HepG2 (cell line): Measurements from ENCODE around the gene CACNG8. TPM values are rescaled to one million over a fixed set of nuclear protein-coding genes. Genes with fewer than 3 reads are reported as not detected.

ENCODE experiments used
- ATAC-seq: fragments of 200-7000 bp; cut with Tn5 transposase; 3 replicates; pipeline ENCODE4 v1.9.1; 2020; ENCODE audit warnings: mild to moderate bottlenecking, moderate library complexity
- BruUV-seq: library from RNA; stranded (reverse); fragments of 400-500 nt; replicated peaks from 2 replicates; lab custom pipeline; 2021; lab: Mats Ljungman, UMichigan
- CTCF ChIA-PET: fragments of 300-600 bp; formaldehyde crosslinking; extraction: SDS; loops from one replicate; lab custom pipeline; 2021; ENCODE audit warnings: low total read pairs, inconsistent platforms, low intra/inter-chr PET ratio; lab: Yijun Ruan, JAX
- POLR2A ChIA-PET: fragments of 350-600 bp; sonication (Branson Sonifier 250); formaldehyde crosslinking; loops from one replicate; lab custom pipeline; 2020; ENCODE audit warnings: antibody characterized with exemption, inconsistent platforms; lab: Yijun Ruan, JAX
- DNase-seq: peaks from one replicate; pipeline ENCODE4 v3.0.0-alpha.2; 2015; ENCODE audit warnings: low spot score
- FAIRE-seq: peaks from 3 replicates; lab custom pipeline; 2011; peaks lifted over from hg19 to GRCh38; lab: Jason Lieb, UNC
- H2AFZ ChIP-seq: one replicate; pipeline ENCODE4 v1.6.1; 2011; ENCODE audit warnings: low read length, inconsistent platforms
- H3K27ac ChIP-seq: fragments of 300-600 bp; 3 replicates; pipeline ENCODE4 v1.8.0; 2011; ENCODE audit warnings: mixed run types, mild to moderate bottlenecking, mixed read lengths, low read length, inconsistent platforms; ENCODE audit not compliant: insufficient read depth; ENCODE audit errors: extremely low read length
- H3K27me3 ChIP-seq, 2 experiments: fragments of 200-600 bp in 1 of 2; 2 replicates in 1 of 2; 3 replicates in 1 of 2; pipeline versions ENCODE4 v1.6.0 to v1.8.0; 2011; ENCODE audit warnings: low read length in 2 of 2, mild to moderate bottlenecking in 2 of 2, moderate library complexity in 2 of 2, inconsistent platforms in 1 of 2; ENCODE audit not compliant: insufficient read depth in 2 of 2, control insufficient read depth in 1 of 2
- H3K36me3 ChIP-seq, 2 experiments: fragments of 200-600 bp in 1 of 2; replicated peaks in 1 of 2; 2 replicates in 1 of 2; 3 replicates in 1 of 2; pipeline versions ENCODE4 v1.5.1 to v1.8.0; 2011; ENCODE audit warnings: low read length in 2 of 2, inconsistent platforms in 1 of 2; ENCODE audit not compliant: insufficient read depth in 2 of 2, control insufficient read depth in 1 of 2
- H3K4me1 ChIP-seq: 2 replicates; pipeline ENCODE4 v1.5.1; 2012; ENCODE audit warnings: low read length, inconsistent platforms; ENCODE audit not compliant: insufficient read depth
- H3K4me2 ChIP-seq: 2 replicates; pipeline ENCODE4 v1.6.0; 2011; ENCODE audit warnings: low read depth, low read length, inconsistent platforms
- H3K4me3 ChIP-seq, 3 experiments: fragments of 200-600 bp in 1 of 3; sonication (generic), shearing (Covaris generic) in 1 of 3; replicated peaks in 1 of 3; 2 replicates each; pipeline ENCODE4 v1.5.1; 2011 to 2016; ENCODE audit warnings: low read length in 3 of 3, inconsistent platforms in 2 of 3, low read depth in 2 of 3, mild to moderate bottlenecking in 2 of 3, control low read depth in 1 of 3, mixed read lengths in 1 of 3; ENCODE audit not compliant: insufficient read depth in 1 of 3
- H3K79me2 ChIP-seq: one replicate; pipeline ENCODE4 v1.6.1; 2011; ENCODE audit warnings: low read length, inconsistent platforms; ENCODE audit not compliant: insufficient read depth
- H3K9ac ChIP-seq: 2 replicates; pipeline ENCODE4 v1.6.0; 2011; ENCODE audit warnings: mild to moderate bottlenecking, low read depth, low read length, inconsistent platforms; ENCODE audit not compliant: insufficient read depth
- H3K9me3 ChIP-seq: 2 replicates; pipeline ENCODE4 v1.5.1; 2012; ENCODE audit warnings: mild to moderate bottlenecking, low read length
- H4K20me1 ChIP-seq: 2 replicates; pipeline ENCODE4 v1.6.0; 2011; ENCODE audit warnings: inconsistent platforms, mild to moderate bottlenecking, low read length, moderate library complexity; ENCODE audit not compliant: insufficient read depth
- ADNP ChIP-seq: sonication (generic); formaldehyde crosslinking; IDR thresholded peaks from 2 replicates; pipeline ENCODE4 v1.4.0; 2020; ENCODE audit warnings: missing genetic modification reagents
- FOXJ3 ChIP-seq: sonication (generic); formaldehyde crosslinking; IDR thresholded peaks from 2 replicates; pipeline ENCODE4 v1.4.0; 2020; ENCODE audit warnings: missing genetic modification reagents, mild to moderate bottlenecking, borderline replicate concordance
- HOXA7 ChIP-seq: sonication (generic); formaldehyde crosslinking; IDR thresholded peaks from 2 replicates; pipeline ENCODE4 v1.8.1; 2022; ENCODE audit warnings: mild to moderate bottlenecking, missing genetic modification reagents, moderate library complexity
- KAT7 ChIP-seq: IDR thresholded peaks from 2 replicates; pipeline ENCODE4 v1.6.1; 2018; ENCODE audit warnings: borderline replicate concordance, missing compliant biosample characterization
- KLF6 ChIP-seq: IDR thresholded peaks from 2 replicates; pipeline ENCODE4 v1.8.0; 2016; ENCODE audit warnings: missing biosample characterization, missing genetic modification reagents
- THAP11 ChIP-seq: IDR thresholded peaks from 2 replicates; pipeline ENCODE4 v1.6.1; 2016; ENCODE audit warnings: missing biosample characterization, missing genetic modification reagents
- THRA ChIP-seq: sonication (generic); formaldehyde crosslinking; IDR thresholded peaks from 2 replicates; pipeline ENCODE4 v1.4.0; 2020; ENCODE audit warnings: missing genetic modification reagents, borderline replicate concordance
- WIZ ChIP-seq: sonication (generic); formaldehyde crosslinking; IDR thresholded peaks from 2 replicates; pipeline ENCODE4 v1.5.1; 2020; ENCODE audit warnings: mild to moderate bottlenecking, missing genetic modification reagents
- ZBTB20 ChIP-seq: sonication (generic); formaldehyde crosslinking; IDR thresholded peaks from 2 replicates; pipeline ENCODE4 v1.8.1; 2023; ENCODE audit warnings: missing genetic modification reagents, low read depth, mild to moderate bottlenecking, borderline replicate concordance
- ZFY ChIP-seq: sonication (generic); formaldehyde crosslinking; IDR thresholded peaks from 2 replicates; pipeline ENCODE4 v1.4.0; 2020; ENCODE audit warnings: missing genetic modification reagents
- ZKSCAN5 ChIP-seq: sonication (generic); formaldehyde crosslinking; IDR thresholded peaks from 2 replicates; pipeline ENCODE4 v1.5.1; 2020; ENCODE audit warnings: mild to moderate bottlenecking, missing genetic modification reagents
- ZNF383 ChIP-seq: sonication (generic); formaldehyde crosslinking; IDR thresholded peaks from 2 replicates; pipeline ENCODE4 v1.4.0; 2020; ENCODE audit warnings: missing genetic modification reagents, mild to moderate bottlenecking, borderline replicate concordance
- ZNF558 ChIP-seq: sonication (generic); formaldehyde crosslinking; IDR thresholded peaks from 2 replicates; pipeline ENCODE4 v1.9.0; 2022; ENCODE audit warnings: mild to moderate bottlenecking, missing genetic modification reagents, borderline replicate concordance
- ZNF652 ChIP-seq: IDR thresholded peaks from 2 replicates; pipeline ENCODE4 v1.6.1; 2016; ENCODE audit warnings: low read depth, borderline replicate concordance
- ZNF788 ChIP-seq: sonication (generic); formaldehyde crosslinking; IDR thresholded peaks from 2 replicates; pipeline ENCODE4 v1.5.0; 2020; ENCODE audit warnings: mild to moderate bottlenecking, missing genetic modification reagents, borderline replicate concordance
- ZNF83 ChIP-seq: sonication (generic); formaldehyde crosslinking; IDR thresholded peaks from 2 replicates; pipeline ENCODE4 v1.4.0; 2020; ENCODE audit warnings: missing genetic modification reagents, mild to moderate bottlenecking, borderline replicate concordance
- WGBS: methylation state at CpG from one replicate; pipeline ENCODE4 v1.1.6; 2017; ENCODE audit warnings: low lambda C conversion rate; 5-methylcytosine and 5-hydroxymethylcytosine counted together
- in situ Hi-C: cut with HindIII; loops from 2 replicates; pipeline ENCODE4 v1.10.0; 2017; ENCODE audit warnings: low pct_unique_long_range_greater_than_20kb; ENCODE audit not compliant: extremely low pct_ligation_motif_present
- intact Hi-C: fragments of 100-400 bp; cut with micrococcal nuclease; formaldehyde crosslinking; loops from one replicate; pipeline ENCODE4 v1.10.0; 2022; ENCODE audit not compliant: unreplicated experiment
- polyA plus RNA-seq, 8 experiments: library from polyadenylated mRNA; depleted of rRNA in 3 of 8; stranded (reverse) in 7 of 8; unstranded in 1 of 8; fragments of >200 nt; fragmentation: Illumina TruSeq in 4 of 8; extraction: Trizol in 4 of 8; gene quantifications; 2 replicates each; pipeline versions ENCODE4 v1.2.1 to v1.2.3, GENCODE V29; 2011 to 2016; ENCODE audit warnings: low read depth in 4 of 8, missing spikeins in 1 of 8, mixed read lengths in 1 of 8; ENCODE audit not compliant: insufficient read depth in 1 of 8
- total RNA-seq, 5 experiments: library from RNA; depleted of rRNA; stranded (reverse); fragments of >200 nt; fragmentation: Illumina TruSeq; extraction: Trizol; gene quantifications; 2 replicates each; pipeline ENCODE4 v1.2.3, GENCODE V29; 2016; ENCODE audit warnings: low read depth in 1 of 5
- TF ChIP-seq, protein P1 (sequence below): sonication (generic); formaldehyde crosslinking; IDR thresholded peaks from 2 replicates; pipeline ENCODE4 v1.4.0; 2020; ENCODE audit warnings: missing genetic modification reagents, mild to moderate bottlenecking, borderline replicate concordance
- TF ChIP-seq, protein P2 (sequence below): sonication (generic); formaldehyde crosslinking; IDR thresholded peaks from 2 replicates; pipeline ENCODE4 v1.4.0; 2020; ENCODE audit warnings: missing genetic modification reagents
- TF ChIP-seq, protein P3 (sequence below): sonication (generic); formaldehyde crosslinking; IDR thresholded peaks from 2 replicates; pipeline ENCODE4 v1.4.0; 2020; ENCODE audit warnings: mild to moderate bottlenecking, missing genetic modification reagents

CACNG8 gene
- total and polyA plus RNA-seq, 2 of the 13 experiments (the other 11 are each of a cell fraction or from before 2014, with no cell fraction given), result not detected

DNA sequence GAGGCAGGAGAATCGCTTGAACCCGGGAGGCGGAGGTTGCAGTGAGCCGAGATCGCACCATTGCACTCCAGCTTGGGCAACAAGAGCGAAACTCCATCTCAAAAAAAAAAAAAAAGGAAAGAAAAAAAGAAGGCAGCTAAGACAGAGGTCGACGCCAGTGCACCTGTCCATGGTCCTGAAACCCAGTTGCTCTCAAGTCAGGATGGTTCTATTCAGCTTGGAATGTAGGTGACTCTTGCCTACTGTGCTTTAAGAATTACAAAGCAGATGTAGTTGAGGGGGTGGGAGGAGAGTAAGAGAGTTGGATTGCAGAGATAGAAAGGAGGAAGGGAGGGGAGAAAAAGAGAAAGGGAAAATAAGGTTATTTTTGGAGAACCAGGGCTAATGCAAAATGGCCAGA is 35.0 kb upstream of the CACNG8 start:
- H3K27me3 ChIP-seq, result no peaks in the 10 kb centered on the region
- H3K4me3 ChIP-seq, result no peak overlapping the region
- H3K79me2 ChIP-seq, result no peaks in the 10 kb centered on the region
- no peaks in the 10 kb centered on the region for H4K20me1 ChIP-seq
- ATAC-seq, result no peak
- 5% methylated on average over 8 of the region's 8 CpGs for WGBS
- intact Hi-C loops (no loop called here), in situ Hi-C loops (no loop called here)
- H3K9me3 ChIP-seq, result no peaks in the 10 kb centered on the region
- no peak for FAIRE-seq
- POLR2A ChIA-PET, result interaction anchor here (0.5 kb wide), 1 partner anchor 11 kb away, joined by 3 read pairs; no protein-coding TSS in a partner anchor
- CTCF ChIA-PET, result no interaction called here
- no peak overlapping the region for H3K9ac ChIP-seq
- DNase-seq, result peak; percentile 33
- H3K4me2 ChIP-seq, result no peak overlapping the region
- no peaks in the 10 kb centered on the region for H3K4me1 ChIP-seq
- no peak overlapping the region for H3K27ac ChIP-seq
- BruUV-seq, result no TSS peak
- H2AFZ ChIP-seq, result no peak overlapping the region
- H3K36me3 ChIP-seq, result no peaks in the 10 kb centered on the region
- TF ChIP-seq KAT7 (no peak), KLF6 (CRISPR knock-in tag) (peak; percentile 89), ZNF558 (CRISPR knock-in tag) (no peak), HOXA7 (CRISPR knock-in tag) (no peak), ZNF83 (CRISPR knock-in tag) (no peak), ZBTB20 (CRISPR knock-in tag) (peak; percentile 61; the same call in 1 of the 2 replicates), ZKSCAN5 (CRISPR knock-in tag) (no peak), ZNF788 (CRISPR knock-in tag) (no peak), ZNF652 (CRISPR knock-in tag) (no peak), THRA (CRISPR knock-in tag) (peak; percentile 47; the same call in 1 of the 2 replicates), ZFY (CRISPR knock-in tag) (0 out of 2 replicates have a peak, but pooled peaks have one; percentile 13), THAP11 (peak; percentile 17; the same call in 1 of the 2 replicates), FOXJ3 (CRISPR knock-in tag) (no peak), WIZ (CRISPR knock-in tag) (peak; percentile 71; the same call in 1 of the 2 replicates), ZNF383 (CRISPR knock-in tag) (no peak), ADNP (CRISPR knock-in tag) (no peak)
- TF ChIP-seq, protein P1, sequence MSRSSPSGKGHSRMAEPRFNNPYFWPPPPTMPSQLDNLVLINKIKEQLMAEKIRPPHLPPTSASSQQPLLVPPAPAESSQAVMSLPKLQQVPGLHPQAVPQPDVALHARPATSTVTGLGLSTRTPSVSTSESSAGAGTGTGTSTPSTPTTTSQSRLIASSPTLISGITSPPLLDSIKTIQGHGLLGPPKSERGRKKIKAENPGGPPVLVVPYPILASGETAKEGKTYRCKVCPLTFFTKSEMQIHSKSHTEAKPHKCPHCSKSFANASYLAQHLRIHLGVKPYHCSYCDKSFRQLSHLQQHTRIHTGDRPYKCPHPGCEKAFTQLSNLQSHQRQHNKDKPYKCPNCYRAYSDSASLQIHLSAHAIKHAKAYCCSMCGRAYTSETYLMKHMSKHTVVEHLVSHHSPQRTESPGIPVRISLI (CRISPR knock-in tag), result peak; percentile 68; the same call in 1 of the 2 replicates
- TF ChIP-seq, protein P2, sequence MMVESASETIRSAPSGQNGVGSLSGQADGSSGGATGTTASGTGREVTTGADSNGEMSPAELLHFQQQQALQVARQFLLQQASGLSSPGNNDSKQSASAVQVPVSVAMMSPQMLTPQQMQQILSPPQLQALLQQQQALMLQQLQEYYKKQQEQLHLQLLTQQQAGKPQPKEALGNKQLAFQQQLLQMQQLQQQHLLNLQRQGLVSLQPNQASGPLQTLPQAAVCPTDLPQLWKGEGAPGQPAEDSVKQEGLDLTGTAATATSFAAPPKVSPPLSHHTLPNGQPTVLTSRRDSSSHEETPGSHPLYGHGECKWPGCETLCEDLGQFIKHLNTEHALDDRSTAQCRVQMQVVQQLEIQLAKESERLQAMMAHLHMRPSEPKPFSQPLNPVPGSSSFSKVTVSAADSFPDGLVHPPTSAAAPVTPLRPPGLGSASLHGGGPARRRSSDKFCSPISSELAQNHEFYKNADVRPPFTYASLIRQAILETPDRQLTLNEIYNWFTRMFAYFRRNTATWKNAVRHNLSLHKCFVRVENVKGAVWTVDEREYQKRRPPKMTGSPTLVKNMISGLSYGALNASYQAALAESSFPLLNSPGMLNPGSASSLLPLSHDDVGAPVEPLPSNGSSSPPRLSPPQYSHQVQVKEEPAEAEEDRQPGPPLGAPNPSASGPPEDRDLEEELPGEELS (CRISPR knock-in tag), result no peak
- TF ChIP-seq, protein P3, sequence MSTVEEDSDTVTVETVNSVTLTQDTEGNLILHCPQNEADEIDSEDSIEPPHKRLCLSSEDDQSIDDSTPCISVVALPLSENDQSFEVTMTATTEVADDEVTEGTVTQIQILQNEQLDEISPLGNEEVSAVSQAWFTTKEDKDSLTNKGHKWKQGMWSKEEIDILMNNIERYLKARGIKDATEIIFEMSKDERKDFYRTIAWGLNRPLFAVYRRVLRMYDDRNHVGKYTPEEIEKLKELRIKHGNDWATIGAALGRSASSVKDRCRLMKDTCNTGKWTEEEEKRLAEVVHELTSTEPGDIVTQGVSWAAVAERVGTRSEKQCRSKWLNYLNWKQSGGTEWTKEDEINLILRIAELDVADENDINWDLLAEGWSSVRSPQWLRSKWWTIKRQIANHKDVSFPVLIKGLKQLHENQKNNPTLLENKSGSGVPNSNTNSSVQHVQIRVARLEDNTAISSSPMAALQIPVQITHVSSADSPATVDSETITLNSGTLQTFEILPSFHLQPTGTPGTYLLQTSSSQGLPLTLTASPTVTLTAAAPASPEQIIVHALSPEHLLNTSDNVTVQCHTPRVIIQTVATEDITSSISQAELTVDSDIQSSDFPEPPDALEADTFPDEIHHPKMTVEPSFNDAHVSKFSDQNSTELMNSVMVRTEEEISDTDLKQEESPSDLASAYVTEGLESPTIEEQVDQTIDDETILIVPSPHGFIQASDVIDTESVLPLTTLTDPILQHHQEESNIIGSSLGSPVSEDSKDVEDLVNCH (CRISPR knock-in tag), result no peak
